GM18951 (cell line): Measurements from ENCODE around the gene ZNF652.
"Not testable (repeated sequence)": the region's sequence is repeated elsewhere in the genome, so short reads cannot be mapped to it uniquely, and the experiment has no call there.

ENCODE experiments used
- POLR2A ChIP-seq: IDR thresholded peaks from 4 replicates; pipeline ENCODE4 v1.6.1; 2011; ENCODE audit warnings: mild to moderate bottlenecking; ENCODE audit not compliant: insufficient read length, insufficient read depth; ENCODE audit errors: extremely low read depth
- in situ Hi-C: fragments of 300-500 bp; cut with MboI; formaldehyde crosslinking; loops from one replicate; pipeline ENCODE4 v1.12.0; 2022; ENCODE audit warnings: low sequenced_read_pairs, mixed read lengths, inconsistent platforms; ENCODE audit not compliant: unreplicated experiment

ZNF652 gene

GRCh38 chr17:49278076-49278475, 84.0 kb downstream of the ZNF652 start:
- no peak for TF ChIP-seq POLR2A
- in situ Hi-C loops, result no loop called here

- in situ Hi-C loops, result no loop called here
- no peak for TF ChIP-seq POLR2A
Observed at GRCh38 chr17:49277638-49278037, 84.4 kb downstream of the ZNF652 start.

GRCh38 chr17:49275981-49276380, 86.1 kb downstream of the ZNF652 start:
- in situ Hi-C loops, result not testable (repeated sequence)

GRCh38 chr17:49269356-49269755, 92.7 kb downstream of the ZNF652 start:
- in situ Hi-C loops, result no loop called here
- no peak for TF ChIP-seq POLR2A

GRCh38 chr17:49267912-49268311, 94.1 kb downstream of the ZNF652 start:
- no peak for TF ChIP-seq POLR2A
- in situ Hi-C loops, result no loop called here

GRCh38 chr17:49266233-49266632, 95.8 kb downstream of the ZNF652 start:
- no peak for TF ChIP-seq POLR2A

GRCh38 chr17:49261540-49261939, 100.5 kb downstream of the ZNF652 start:
- in situ Hi-C loops, result not testable (repeated sequence)

More at GRCh38 chr17:49266233-49266632, 95.8 kb downstream of the ZNF652 start:
- in situ Hi-C loops, result no loop called here

- no peak for TF ChIP-seq POLR2A
- in situ Hi-C loops, result no loop called here
Observed at GRCh38 chr17:49260817-49261291, 101.2 kb downstream of the ZNF652 start.

GRCh38 chr17:49260011-49260816, 101.8 kb downstream of the ZNF652 start:
- in situ Hi-C loops, result no loop called here
- no peak for TF ChIP-seq POLR2A

GRCh38 chr17:49259663-49260010, 102.4 kb downstream of the ZNF652 start:
- no peak for TF ChIP-seq POLR2A

GRCh38 chr17:49258394-49258793, 103.7 kb downstream of the ZNF652 start:
- in situ Hi-C loops, result no loop called here
- TF ChIP-seq POLR2A, result no peak

More at GRCh38 chr17:49259663-49260010, 102.4 kb downstream of the ZNF652 start:
- in situ Hi-C loops, result no loop called here

GRCh38 chr17:49255125-49255524, 106.9 kb downstream of the ZNF652 start:
- in situ Hi-C loops, result no loop called here
- TF ChIP-seq POLR2A, result no peak

- in situ Hi-C loops, result no loop called here
- TF ChIP-seq POLR2A, result no peak
Observed at GRCh38 chr17:49254066-49254465, 108.0 kb downstream of the ZNF652 start.

GRCh38 chr17:49252148-49252695, 109.8 kb downstream of the ZNF652 start:
- in situ Hi-C loops, result no loop called here
- TF ChIP-seq POLR2A, result no peak
